ENCODE results near the gene PCSK5. TPM values are rescaled to one million over a fixed set of nuclear protein-coding genes. Genes with fewer than 3 reads are reported as not detected.
A peak's percentile ranks its signal among the peaks of the same experiment; 100 is the strongest.

PCSK5 gene
- total RNA-seq, 5 donors from 2014 or later (not counting 1 experiment from before 2014, with no cell fraction given), result 9.1 to 24.1 (median 12.7) TPM

DNA sequence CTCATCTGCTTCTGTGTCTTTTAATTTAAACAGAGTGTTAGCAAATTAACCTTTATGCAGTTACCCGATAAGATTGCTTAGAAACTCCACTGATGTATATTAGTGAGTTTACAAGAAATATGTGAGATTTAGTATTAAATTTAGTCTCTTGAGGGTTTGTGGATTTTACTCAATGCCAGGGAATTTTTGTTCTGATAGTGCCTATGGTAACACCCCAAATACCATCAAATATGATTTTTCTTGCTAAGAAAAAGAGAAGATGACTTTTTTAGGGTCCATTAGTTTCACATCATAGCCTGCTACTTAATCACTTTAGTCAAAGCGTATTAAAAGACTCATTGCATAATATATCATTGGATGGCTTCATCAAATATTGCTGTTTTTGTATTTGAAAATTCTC, 224.9 kb downstream of the PCSK5 start:
- CTCF ChIA-PET, result no interaction called here
- Mint-ChIP-seq H3K4me1 (peaks cover 0 to 8% (median 0%) of the 10 kb centered on the region in 3 donors), H3K27ac (no peak overlapping the region), H3K36me3 (no peaks in the 10 kb centered on the region), H3K27me3 (no peaks in the 10 kb centered on the region), H3K4me3 (no peak overlapping the region), H3K9me3 (no peaks in the 10 kb centered on the region)
- no peak for ATAC-seq (replicated peaks in 1 of 4)
- Histone ChIP-seq H3K27me3 (replicated peaks in 1 of 2; ENCODE audit: control insufficient read depth in 2 of 2, extremely low read depth in 1 of 2, insufficient read depth in 2 of 2, low read length in 1 of 2) (no peaks in the 10 kb centered on the region), H3K36me3 (ENCODE audit: control insufficient read depth in 2 of 2, extremely low read depth in 1 of 2, insufficient read depth in 1 of 2, low read length in 1 of 2) (no peaks in the 10 kb centered on the region), H3K27ac (ENCODE audit: low read length) (no peak overlapping the region), H3K9me3 (no peaks in the 10 kb centered on the region), H3K4me3 (ENCODE audit: control insufficient read depth in 1 of 2, extremely low read depth in 1 of 2, low read length in 1 of 2) (no peak overlapping the region), H3K4me1 (ENCODE audit: control insufficient read depth in 1 of 2, extremely low read depth in 1 of 2, insufficient read depth in 2 of 2, low read length in 2 of 2) (peaks cover 0 to 2% of the 10 kb centered on the region in 2 experiments)
- WGBS (ENCODE audit: insufficient coverage), result no CpG with 5 or more reads among the region's 2 CpGs
- POLR2A ChIA-PET, result interaction anchor here in 1 of 2 donors (0.6 kb wide), 1 partner anchor 158 kb away, joined by 4 read pairs; no protein-coding TSS in a partner anchor
- DNase-seq, result no peak

- no peaks in the 10 kb centered on the region for H3K9me3 ChIP-seq
- no CpG with 5 or more reads among the region's 2 CpGs for WGBS (ENCODE audit: insufficient coverage)
- Mint-ChIP-seq H3K27me3 (no peaks in the 10 kb centered on the region), H3K27ac (no peak overlapping the region), H3K4me3 (no peak overlapping the region), H3K36me3 (no peaks in the 10 kb centered on the region), H3K9me3 (no peaks in the 10 kb centered on the region), H3K4me1 (peaks cover 0 to 8% (median 0%) of the 10 kb centered on the region in 3 donors)
- ChIA-PET CTCF (no interaction called here), POLR2A (no interaction called here)
- H3K4me1 ChIP-seq (ENCODE audit: control insufficient read depth in 1 of 2, extremely low read depth in 1 of 2, insufficient read depth in 2 of 2, low read length in 2 of 2), result peaks cover 0 to 2% of the 10 kb centered on the region in 2 experiments
- H3K27me3 ChIP-seq (replicated peaks in 1 of 2; ENCODE audit: control insufficient read depth in 2 of 2, extremely low read depth in 1 of 2, insufficient read depth in 2 of 2, low read length in 1 of 2), result no peaks in the 10 kb centered on the region
- no peak for ATAC-seq (replicated peaks in 1 of 4)
- H3K4me3 ChIP-seq (ENCODE audit: control insufficient read depth in 1 of 2, extremely low read depth in 1 of 2, low read length in 1 of 2), result no peak overlapping the region
- no peak overlapping the region for H3K27ac ChIP-seq (ENCODE audit: low read length)
- no peaks in the 10 kb centered on the region for H3K36me3 ChIP-seq (ENCODE audit: control insufficient read depth in 2 of 2, extremely low read depth in 1 of 2, insufficient read depth in 1 of 2, low read length in 1 of 2)
- no peak for DNase-seq
Measured at GRCh38 chr9:76115982-76116646, 225.6 kb downstream of the PCSK5 start.

DNA sequence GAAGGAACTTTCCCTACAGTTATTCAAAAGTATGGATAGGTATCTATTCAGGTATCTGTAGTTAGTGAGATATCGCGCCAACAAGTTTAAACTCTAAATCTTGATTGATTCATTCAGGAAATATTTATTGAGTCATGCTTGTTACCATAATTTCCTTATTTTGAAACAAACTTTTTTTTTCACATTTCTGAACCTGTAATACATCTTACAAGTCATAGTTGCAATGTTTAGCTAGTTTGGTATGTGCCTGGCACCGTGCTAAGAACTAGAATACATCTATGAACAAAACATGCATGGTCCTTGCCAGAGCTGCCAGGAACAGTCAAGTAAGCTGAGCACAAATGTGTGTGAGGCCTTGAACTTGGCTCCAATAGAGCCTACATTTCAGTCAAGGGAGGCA, 226.4 kb downstream of the PCSK5 start:
- Mint-ChIP-seq H3K9me3 (no peaks in the 10 kb centered on the region), H3K27ac (peak overlapping the region in 1 of 2 donors; percentile 7), H3K36me3 (no peaks in the 10 kb centered on the region), H3K27me3 (no peaks in the 10 kb centered on the region), H3K4me3 (no peak overlapping the region), H3K4me1 (peaks cover 0 to 8% (median 0%) of the 10 kb centered on the region in 3 donors)
- ChIA-PET POLR2A (no interaction called here), CTCF (no interaction called here)
- Histone ChIP-seq H3K4me1 (ENCODE audit: control insufficient read depth in 1 of 2, extremely low read depth in 1 of 2, insufficient read depth in 2 of 2, low read length in 2 of 2) (peaks cover 0 to 2% of the 10 kb centered on the region in 2 experiments), H3K36me3 (ENCODE audit: control insufficient read depth in 2 of 2, extremely low read depth in 1 of 2, insufficient read depth in 1 of 2, low read length in 1 of 2) (no peaks in the 10 kb centered on the region), H3K9me3 (no peaks in the 10 kb centered on the region), H3K27me3 (replicated peaks in 1 of 2; ENCODE audit: control insufficient read depth in 2 of 2, extremely low read depth in 1 of 2, insufficient read depth in 2 of 2, low read length in 1 of 2) (no peaks in the 10 kb centered on the region), H3K4me3 (ENCODE audit: control insufficient read depth in 1 of 2, extremely low read depth in 1 of 2, low read length in 1 of 2) (no peak overlapping the region), H3K27ac (ENCODE audit: low read length) (no peak overlapping the region)
- no peak for ATAC-seq (replicated peaks in 1 of 4)
- no peak for DNase-seq
- WGBS (ENCODE audit: insufficient coverage), result no CpG with 5 or more reads among the region's 3 CpGs

DNA sequence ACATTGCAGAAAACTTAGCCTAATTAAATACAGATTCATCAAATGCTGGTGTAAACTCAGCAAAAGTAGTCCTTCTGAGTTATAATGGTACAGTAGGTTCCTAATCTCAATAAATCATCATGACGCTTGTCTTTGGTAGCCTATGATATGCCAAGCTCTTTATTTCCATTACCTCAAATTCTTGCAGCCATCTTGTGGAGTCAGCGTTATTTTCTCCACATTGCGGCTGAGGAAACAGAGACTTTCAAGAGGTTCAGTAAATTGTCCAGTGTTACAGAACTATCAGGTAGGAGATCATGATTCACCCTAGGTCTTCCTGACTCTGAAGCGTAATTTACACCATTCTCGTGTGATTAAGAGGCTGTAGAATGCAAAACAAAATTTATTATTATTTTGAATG, 237.2 kb downstream of the PCSK5 start:
- H3K4me3 Mint-ChIP-seq, result no peak overlapping the region
- ChIA-PET CTCF (no interaction called here), POLR2A (no interaction called here)
- no peak for ATAC-seq (replicated peaks in 1 of 4)
- no peak for DNase-seq
- H3K27ac Mint-ChIP-seq, result no peak overlapping the region
- H3K4me3 ChIP-seq (ENCODE audit: control insufficient read depth in 1 of 2, extremely low read depth in 1 of 2, low read length in 1 of 2), result no peak overlapping the region
- no peaks in the 10 kb centered on the region for H3K27me3 ChIP-seq (replicated peaks in 1 of 2; ENCODE audit: control insufficient read depth in 2 of 2, extremely low read depth in 1 of 2, insufficient read depth in 2 of 2, low read length in 1 of 2)
- H3K9me3 ChIP-seq, result no peaks in the 10 kb centered on the region
- no peaks in the 10 kb centered on the region for H3K9me3 Mint-ChIP-seq
- H3K36me3 Mint-ChIP-seq, result peaks cover 14% of the 10 kb centered on the region
- no peak overlapping the region for H3K27ac ChIP-seq (ENCODE audit: low read length)
- H3K4me1 Mint-ChIP-seq, result peaks cover 0 to 8% (median 2%) of the 10 kb centered on the region in 3 donors
- 100% methylated on average over 1 of the region's 5 CpGs for WGBS (ENCODE audit: insufficient coverage)
- no peaks in the 10 kb centered on the region for H3K4me1 ChIP-seq (ENCODE audit: control insufficient read depth in 1 of 2, extremely low read depth in 1 of 2, insufficient read depth in 2 of 2, low read length in 2 of 2)
- no peaks in the 10 kb centered on the region for H3K36me3 ChIP-seq (ENCODE audit: control insufficient read depth in 2 of 2, extremely low read depth in 1 of 2, insufficient read depth in 1 of 2, low read length in 1 of 2)
- H3K27me3 Mint-ChIP-seq, result no peaks in the 10 kb centered on the region

DNA sequence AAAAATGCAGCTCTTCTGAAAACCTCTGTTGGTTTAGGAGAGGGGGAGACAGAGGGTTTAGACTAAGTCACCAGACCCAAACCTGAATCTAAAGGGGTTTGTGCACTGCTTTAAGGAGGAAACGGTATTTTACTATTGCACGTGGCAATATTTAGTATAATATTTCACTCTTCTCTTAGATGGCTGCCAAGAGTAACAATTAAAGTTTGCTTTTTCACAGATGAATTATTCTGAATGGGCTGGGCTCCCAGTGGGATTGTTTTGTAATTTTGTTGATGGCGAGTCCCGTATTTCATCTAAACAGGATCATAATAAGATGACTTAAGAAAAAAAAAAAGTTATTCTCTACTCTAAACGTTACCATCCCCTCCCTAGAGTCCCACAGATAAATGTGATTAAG, 245.4 kb downstream of the PCSK5 start:
- ChIA-PET CTCF (no interaction called here), POLR2A (no interaction called here)
- H3K27me3 Mint-ChIP-seq, result no peaks in the 10 kb centered on the region
- Histone ChIP-seq H3K4me3 (ENCODE audit: control insufficient read depth in 1 of 2, extremely low read depth in 1 of 2, low read length in 1 of 2) (no peak overlapping the region), H3K4me1 (ENCODE audit: control insufficient read depth in 1 of 2, extremely low read depth in 1 of 2, insufficient read depth in 2 of 2, low read length in 2 of 2) (no peaks in the 10 kb centered on the region), H3K27ac (ENCODE audit: low read length) (no peak overlapping the region), H3K36me3 (ENCODE audit: control insufficient read depth in 2 of 2, extremely low read depth in 1 of 2, insufficient read depth in 1 of 2, low read length in 1 of 2) (no peaks in the 10 kb centered on the region), H3K9me3 (no peaks in the 10 kb centered on the region), H3K27me3 (replicated peaks in 1 of 2; ENCODE audit: control insufficient read depth in 2 of 2, extremely low read depth in 1 of 2, insufficient read depth in 2 of 2, low read length in 1 of 2) (no peaks in the 10 kb centered on the region)
- DNase-seq (no peak), ATAC-seq (replicated peaks in 1 of 4) (no peak)
- H3K36me3 Mint-ChIP-seq, result peaks cover 21% of the 10 kb centered on the region
- H3K27ac Mint-ChIP-seq, result no peak overlapping the region
- peaks cover 0 to 13% (median 10%) of the 10 kb centered on the region in 3 donors for H3K4me1 Mint-ChIP-seq
- WGBS (ENCODE audit: insufficient coverage), result no CpG with 5 or more reads among the region's 5 CpGs
- no peaks in the 10 kb centered on the region for H3K9me3 Mint-ChIP-seq
- H3K4me3 Mint-ChIP-seq, result no peak overlapping the region

DNA sequence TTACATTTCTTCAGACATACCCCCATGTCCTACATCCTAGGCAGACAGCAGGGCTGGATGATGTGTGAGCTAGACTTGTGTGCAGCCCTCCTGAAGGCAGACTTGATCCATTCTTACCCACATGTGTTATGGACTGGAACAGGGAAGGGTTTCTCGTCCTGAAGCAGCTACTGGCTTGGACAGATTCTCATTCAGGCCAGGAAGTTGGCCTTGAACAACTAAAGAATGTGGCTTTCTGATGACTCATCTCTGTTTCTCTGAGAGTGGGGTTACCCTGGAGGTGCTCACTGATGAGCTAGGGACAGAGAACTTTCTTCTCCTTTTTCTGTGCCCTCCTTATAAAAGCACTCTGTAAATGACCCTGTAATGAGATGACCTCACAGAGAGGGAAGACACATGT, 246.5 kb downstream of the PCSK5 start:
- ATAC-seq (replicated peaks in 1 of 4), result no peak
- Histone ChIP-seq H3K36me3 (ENCODE audit: control insufficient read depth in 2 of 2, extremely low read depth in 1 of 2, insufficient read depth in 1 of 2, low read length in 1 of 2) (no peaks in the 10 kb centered on the region), H3K4me1 (ENCODE audit: control insufficient read depth in 1 of 2, extremely low read depth in 1 of 2, insufficient read depth in 2 of 2, low read length in 2 of 2) (no peaks in the 10 kb centered on the region), H3K27ac (ENCODE audit: low read length) (no peak overlapping the region), H3K9me3 (no peaks in the 10 kb centered on the region), H3K27me3 (replicated peaks in 1 of 2; ENCODE audit: control insufficient read depth in 2 of 2, extremely low read depth in 1 of 2, insufficient read depth in 2 of 2, low read length in 1 of 2) (no peaks in the 10 kb centered on the region), H3K4me3 (ENCODE audit: control insufficient read depth in 1 of 2, extremely low read depth in 1 of 2, low read length in 1 of 2) (no peak overlapping the region)
- no peaks in the 10 kb centered on the region for H3K9me3 Mint-ChIP-seq
- no peak overlapping the region for H3K27ac Mint-ChIP-seq
- peaks cover 0 to 19% (median 8%) of the 10 kb centered on the region in 3 donors for H3K4me1 Mint-ChIP-seq
- WGBS (ENCODE audit: insufficient coverage), result 20% methylated on average over 1 of the region's 1 CpG
- ChIA-PET CTCF (no interaction called here), POLR2A (no interaction called here)
- H3K36me3 Mint-ChIP-seq, result peaks cover 21% of the 10 kb centered on the region
- no peak overlapping the region for H3K4me3 Mint-ChIP-seq
- no peak for DNase-seq
- H3K27me3 Mint-ChIP-seq, result no peaks in the 10 kb centered on the region

DNA sequence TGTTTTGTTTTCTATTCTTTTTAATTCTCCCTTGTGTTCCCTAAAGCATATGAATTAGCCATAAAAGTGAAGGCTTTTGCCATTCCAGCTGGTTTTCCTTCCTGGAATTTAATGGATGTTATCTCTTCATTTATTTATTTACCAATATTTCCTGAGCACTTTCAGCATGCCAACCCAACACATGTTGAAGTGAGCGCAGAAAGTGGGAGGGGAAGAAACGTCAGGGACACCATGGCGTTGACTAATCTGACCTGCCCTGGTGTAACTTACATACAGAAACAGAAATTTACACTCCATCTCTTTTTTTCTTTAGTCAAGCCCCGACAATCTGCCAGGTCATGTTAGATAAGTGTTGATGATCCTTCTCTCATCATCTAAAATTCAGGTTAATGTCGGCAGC, 247.5 kb downstream of the PCSK5 start:
- Histone ChIP-seq H3K4me3 (ENCODE audit: control insufficient read depth in 1 of 2, extremely low read depth in 1 of 2, low read length in 1 of 2) (no peak overlapping the region), H3K4me1 (ENCODE audit: control insufficient read depth in 1 of 2, extremely low read depth in 1 of 2, insufficient read depth in 2 of 2, low read length in 2 of 2) (no peaks in the 10 kb centered on the region), H3K36me3 (ENCODE audit: control insufficient read depth in 2 of 2, extremely low read depth in 1 of 2, insufficient read depth in 1 of 2, low read length in 1 of 2) (no peaks in the 10 kb centered on the region), H3K9me3 (no peaks in the 10 kb centered on the region), H3K27me3 (replicated peaks in 1 of 2; ENCODE audit: control insufficient read depth in 2 of 2, extremely low read depth in 1 of 2, insufficient read depth in 2 of 2, low read length in 1 of 2) (no peaks in the 10 kb centered on the region), H3K27ac (ENCODE audit: low read length) (no peak overlapping the region)
- no CpG with 5 or more reads among the region's 5 CpGs for WGBS (ENCODE audit: insufficient coverage)
- Mint-ChIP-seq H3K36me3 (peaks cover 21% of the 10 kb centered on the region), H3K4me3 (no peak overlapping the region), H3K4me1 (peaks cover 0 to 19% (median 8%) of the 10 kb centered on the region in 3 donors), H3K27me3 (no peaks in the 10 kb centered on the region), H3K27ac (no peak overlapping the region), H3K9me3 (no peaks in the 10 kb centered on the region)
- no peak for DNase-seq
- ChIA-PET CTCF (no interaction called here), POLR2A (no interaction called here)
- ATAC-seq (replicated peaks in 1 of 4), result no peak
